ENCODE measurements around the gene CDH13.

GRCh38 chr16:82744958-82745357 is 118.2 kb downstream of the CDH13 start:
- TF ChIP-seq CTCF (IDR thresholded peaks at IDR 0.05; ENCODE audit: insufficient read depth, low read length) (no peak), POLR2AphosphoS5 (IDR thresholded peaks at IDR 0.05; ENCODE audit: low read depth) (no peak), REST (IDR thresholded peaks at IDR 0.05; ENCODE audit: insufficient replicate concordance, low read depth) (no peak)
